H1 (cell line): Measurements from ENCODE around the gene TNXB. TPM values are rescaled to one million over a fixed set of nuclear protein-coding genes. Genes with fewer than 3 reads are reported as not detected.

ENCODE experiments used
- CTCF ChIA-PET: fragments of 300-600 bp; sonication (Branson Sonifier 250); formaldehyde crosslinking; loops from one replicate; lab custom pipeline; 2021; ENCODE audit not compliant: partially characterized antibody; lab: Charles Lee
- POLR2A ChIA-PET: fragments of 300-600 bp; sonication (Branson Sonifier 250); formaldehyde crosslinking; loops from one replicate; lab custom pipeline; 2021; ENCODE audit warnings: inconsistent platforms; ENCODE audit not compliant: partially characterized antibody; lab: Charles Lee
- DNase-seq, 2 experiments: peaks; one replicate each; pipeline versions ENCODE4 v3.0.0 to v3.0.0-alpha.2; 2010 to 2022; ENCODE audit warnings: low spot score in 2 of 2, low read depth in 1 of 2, mixed read lengths in 1 of 2
- FAIRE-seq: peaks from 2 replicates; lab custom pipeline; 2011; peaks lifted over from hg19 to GRCh38; lab: Jason Lieb, UNC
- H2AFZ ChIP-seq: 2 replicates; pipeline ENCODE4 v1.8.1; 2012; ENCODE audit warnings: low read length, inconsistent platforms
- H2AK5ac ChIP-seq: 2 replicates; pipeline ENCODE4 v1.6.1; 2013; ENCODE audit warnings: low read depth, low read length
- H2BK120ac ChIP-seq: replicated peaks from 2 replicates; pipeline ENCODE3; 2013; ENCODE audit warnings: low read depth, low read length, inconsistent platforms
- H2BK12ac ChIP-seq: 2 replicates; pipeline ENCODE4 v1.6.1; 2013; ENCODE audit warnings: low read depth, low read length
- H2BK15ac ChIP-seq: 2 replicates; pipeline ENCODE4 v1.6.1; 2013; ENCODE audit warnings: low read length
- H2BK20ac ChIP-seq: 2 replicates; pipeline ENCODE4 v1.6.1; 2013; ENCODE audit warnings: low read length
- H2BK5ac ChIP-seq: 2 replicates; pipeline ENCODE4 v1.6.1; 2013; ENCODE audit warnings: low read depth, low read length
- H3K14ac ChIP-seq: 2 replicates; pipeline ENCODE4 v1.6.1; 2013; ENCODE audit warnings: inconsistent platforms; ENCODE audit not compliant: insufficient read length
- H3K18ac ChIP-seq: 2 replicates; pipeline ENCODE4 v1.6.1; 2013; ENCODE audit warnings: low read length; ENCODE audit errors: extremely low read depth
- H3K23ac ChIP-seq: 2 replicates; pipeline ENCODE4 v1.6.1; 2013; ENCODE audit warnings: inconsistent platforms; ENCODE audit not compliant: insufficient read length
- H3K23me2 ChIP-seq: 2 replicates; pipeline ENCODE4 v1.6.1; 2013; ENCODE audit warnings: low read depth, low read length
- H3K27ac ChIP-seq: 2 replicates; pipeline ENCODE4 v1.6.1; 2011; ENCODE audit warnings: low read depth, low read length, inconsistent platforms
- H3K27me3 ChIP-seq, 4 experiments: replicated peaks in 1 of 4; 1 replicate in 1 of 4; 2 replicates in 3 of 4; pipeline versions ENCODE4 v1.6.1 to v1.8.1; 2011 to 2013; ENCODE audit warnings: low read length in 3 of 4, mild to moderate bottlenecking in 3 of 4, inconsistent platforms in 2 of 4, mixed read lengths in 2 of 4, moderate library complexity in 1 of 4; ENCODE audit not compliant: control insufficient read depth in 3 of 4, insufficient read depth in 3 of 4; ENCODE audit errors: extremely low read depth in 1 of 4
- H3K36me3 ChIP-seq, 4 experiments: 2 replicates each; pipeline versions ENCODE4 v1.6.1 to v1.8.1; 2011 to 2013; ENCODE audit warnings: mild to moderate bottlenecking in 4 of 4, low read length in 3 of 4, moderate library complexity in 2 of 4, control low read depth in 1 of 4, inconsistent platforms in 1 of 4; ENCODE audit not compliant: insufficient read depth in 4 of 4, control insufficient read depth in 2 of 4
- H3K4ac ChIP-seq: replicated peaks from 2 replicates; pipeline ENCODE3; 2013; ENCODE audit warnings: low read length, low read depth, mixed read lengths, inconsistent platforms; ENCODE audit not compliant: insufficient read length
- H3K4me1 ChIP-seq, 4 experiments: replicated peaks in 1 of 4; 1 replicate in 1 of 4; 2 replicates in 3 of 4; pipeline versions ENCODE4 v1.6.1 to v1.8.1; 2011 to 2013; ENCODE audit warnings: low read length in 3 of 4, inconsistent platforms in 2 of 4, mixed read lengths in 1 of 4; ENCODE audit not compliant: insufficient read depth in 4 of 4, control insufficient read depth in 3 of 4
- H3K4me2 ChIP-seq, 2 experiments: 2 replicates each; pipeline versions ENCODE4 v1.6.1 to v1.8.1; 2011 to 2013; ENCODE audit warnings: low read depth in 2 of 2, low read length in 2 of 2, control low read depth in 1 of 2, inconsistent platforms in 1 of 2, mild to moderate bottlenecking in 1 of 2; ENCODE audit not compliant: insufficient read depth in 1 of 2
- H3K4me3 ChIP-seq, 4 experiments: fragments of 200-600, 300-600 bp in 1 of 4; sonication (generic), shearing (Covaris generic), sonication (Bioruptor Twin) in 1 of 4; 2 replicates each; pipeline versions ENCODE4 v1.5.1 to v1.8.1; 2011 to 2016; ENCODE audit warnings: low read length in 4 of 4, low read depth in 3 of 4, control low read depth in 2 of 4, inconsistent platforms in 2 of 4, mild to moderate bottlenecking in 2 of 4, mixed read lengths in 1 of 4, moderate library complexity in 1 of 4; ENCODE audit not compliant: insufficient read depth in 2 of 4; ENCODE audit errors: extremely low read depth in 1 of 4
- H3K56ac ChIP-seq: replicated peaks from 2 replicates; pipeline ENCODE3; 2013; ENCODE audit warnings: low read depth, mild to moderate bottlenecking, mixed read lengths, low read length, inconsistent platforms; ENCODE audit not compliant: insufficient read length
- H3K79me1 ChIP-seq: 2 replicates; pipeline ENCODE4 v1.6.1; 2013; ENCODE audit warnings: low read depth, low read length, control low read depth
- H3K79me2 ChIP-seq, 2 experiments: 2 replicates each; pipeline versions ENCODE4 v1.6.1 to v1.8.1; 2012 to 2013; ENCODE audit warnings: low read length in 2 of 2, mild to moderate bottlenecking in 2 of 2, inconsistent platforms in 1 of 2; ENCODE audit not compliant: insufficient read depth in 2 of 2, control insufficient read depth in 1 of 2
- H3K9ac ChIP-seq, 4 experiments: replicated peaks in 1 of 4; 1 replicate in 1 of 4; 2 replicates in 3 of 4; pipeline versions ENCODE4 v1.6.1 to v1.8.1; 2011 to 2013; ENCODE audit warnings: low read depth in 3 of 4, low read length in 3 of 4, control low read depth in 2 of 4, mild to moderate bottlenecking in 2 of 4, moderate library complexity in 2 of 4, inconsistent platforms in 1 of 4; ENCODE audit errors: extremely low read depth in 1 of 4
- H3K9me3 ChIP-seq, 2 experiments: 2 replicates each; pipeline versions ENCODE4 v1.6.1 to v1.8.1; 2012 to 2013; ENCODE audit warnings: mild to moderate bottlenecking in 2 of 2, moderate library complexity in 2 of 2, control low read depth in 1 of 2, inconsistent platforms in 1 of 2, low read depth in 1 of 2, low read length in 1 of 2, mixed read lengths in 1 of 2; ENCODE audit not compliant: insufficient read depth in 2 of 2
- H4K20me1 ChIP-seq, 2 experiments: replicated peaks in 1 of 2; 2 replicates each; pipeline versions ENCODE3 to v1.8.1; 2011 to 2013; ENCODE audit warnings: inconsistent platforms in 2 of 2, low read length in 2 of 2, mild to moderate bottlenecking in 1 of 2; ENCODE audit not compliant: insufficient read depth in 2 of 2, control insufficient read depth in 1 of 2
- H4K5ac ChIP-seq: 2 replicates; pipeline ENCODE4 v1.6.1; 2013; ENCODE audit warnings: low read length, low read depth, mixed read lengths, inconsistent platforms; ENCODE audit not compliant: insufficient read length
- H4K8ac ChIP-seq: 2 replicates; pipeline ENCODE4 v1.8.0; 2013; ENCODE audit warnings: mild to moderate bottlenecking, moderate library complexity, low read length, inconsistent platforms; ENCODE audit not compliant: insufficient read depth; ENCODE audit errors: extremely low read depth
- H4K91ac ChIP-seq: replicated peaks from 2 replicates; pipeline ENCODE3; 2013; ENCODE audit warnings: low read length, mixed read lengths, inconsistent platforms; ENCODE audit not compliant: insufficient read length
- KDM1A ChIP-seq: fragments of 200-600, 300-600 bp; sonication (generic); IDR thresholded peaks from 2 replicates; pipeline ENCODE4 v1.7.1; 2016; ENCODE audit warnings: mild to moderate bottlenecking, low read length, borderline replicate concordance
- MAFK ChIP-seq: IDR thresholded peaks from 2 replicates; pipeline ENCODE4 v1.6.1; 2012; ENCODE audit warnings: low read depth, mild to moderate bottlenecking, improper control_type of control experiment, low read length
- WGBS, 2 experiments: shearing (Covaris generic) in 1 of 2; methylation state at CpG; one replicate each; pipeline versions ENCODE4 v1.1.6 to v1.1.7; 2013 to 2015; ENCODE audit warnings: low lambda C conversion rate in 2 of 2, mixed read lengths in 2 of 2, inconsistent platforms in 1 of 2, low coverage in 1 of 2, missing lambda C conversion rate in 1 of 2; ENCODE audit not compliant: insufficient replicate concordance in 2 of 2, insufficient coverage in 1 of 2, insufficient read length in 1 of 2; ENCODE audit errors: extremely low coverage in 1 of 2, missing lambda C conversion rate in 1 of 2; 5-methylcytosine and 5-hydroxymethylcytosine counted together
- polyA plus RNA-seq, 7 experiments: library from polyadenylated mRNA; depleted of rRNA in 3 of 7; stranded (reverse) in 5 of 7; unstranded in 2 of 7; fragments of >200 nt in 5 of 7; fragments of 200-250 nt in 2 of 7; gene quantifications; 1 replicate in 5 of 7; 2 replicates in 1 of 7; 4 replicates in 1 of 7; pipeline versions ENCODE4 v1.2.1 to v1.2.3, GENCODE V29; 2011 to 2013; ENCODE audit warnings: missing spikeins in 2 of 7, mixed read lengths in 2 of 7
- total RNA-seq: library from RNA; stranded (reverse); fragmentation: NEBNext Ultra II Directional; extraction: Animal tissue kit (Norgen Biotek cat#: 25700); gene quantifications from 2 replicates; pipeline ENCODE4 v1.2.1, GENCODE V29; 2021
- TF ChIP-seq, protein P1 (sequence below): IDR thresholded peaks from 2 replicates; pipeline ENCODE4 v1.6.1; 2011; ENCODE audit warnings: low read length, improper control_type of control experiment

Gene TNXB
- total and polyA plus RNA-seq, 2 of the 8 experiments (the other 6 are each of a cell fraction or from before 2014, with no cell fraction given) = 3.1 to 4.8 TPM

GRCh38 chr6:32107406-32107805, 1.7 kb downstream of the TNXB start:
- H3K4me2 ChIP-seq = peak overlapping the region in 1 of 2 experiments; percentile 4; a peak in 1 of 4 replicates
- peak overlapping the region; percentile 73 for H3K4ac ChIP-seq
- no peak overlapping the region; the same call in 1 of the 2 replicates for H2BK5ac ChIP-seq
- ChIA-PET POLR2A (interaction anchor here (1.0 to 3.1 kb wide), 5 partner anchors 9 to 60 kb away, joined by 3 to 10 read pairs (median 5); no protein-coding TSS in a partner anchor), CTCF (interaction anchor here (0.6 to 6.0 kb wide), 4 partner anchors 11 to 59 kb away, joined by 4 to 49 read pairs (median 11); no protein-coding TSS in a partner anchor)
- no peak overlapping the region for H4K5ac ChIP-seq
- TF ChIP-seq, protein P1, sequence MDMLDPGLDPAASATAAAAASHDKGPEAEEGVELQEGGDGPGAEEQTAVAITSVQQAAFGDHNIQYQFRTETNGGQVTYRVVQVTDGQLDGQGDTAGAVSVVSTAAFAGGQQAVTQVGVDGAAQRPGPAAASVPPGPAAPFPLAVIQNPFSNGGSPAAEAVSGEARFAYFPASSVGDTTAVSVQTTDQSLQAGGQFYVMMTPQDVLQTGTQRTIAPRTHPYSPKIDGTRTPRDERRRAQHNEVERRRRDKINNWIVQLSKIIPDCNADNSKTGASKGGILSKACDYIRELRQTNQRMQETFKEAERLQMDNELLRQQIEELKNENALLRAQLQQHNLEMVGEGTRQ = no peak
- TF ChIP-seq KDM1A (no peak), MAFK (no peak)
- H3K27ac ChIP-seq = no peak overlapping the region
- no peak for DNase-seq
- H3K56ac ChIP-seq = no peak overlapping the region
- H3K36me3 ChIP-seq = no peaks in the 10 kb centered on the region
- no peaks in the 10 kb centered on the region for H3K9me3 ChIP-seq
- H2AK5ac ChIP-seq = 0 out of 2 replicates have a peak overlapping the region, but pooled peaks have one; percentile 13
- H3K79me2 ChIP-seq = no peaks in the 10 kb centered on the region
- no peak overlapping the region for H2AFZ ChIP-seq
- no peak overlapping the region for H4K8ac ChIP-seq
- peaks cover 2 to 13% (median 7%) of the 10 kb centered on the region in 4 experiments for H3K4me1 ChIP-seq
- H3K27me3 ChIP-seq = peaks cover 0 to 11% (median 6%) of the 10 kb centered on the region in 4 experiments; a peak in 5 of 7 replicates
- no peak overlapping the region for H3K4me3 ChIP-seq
- no peak overlapping the region for H3K23ac ChIP-seq
- H2BK12ac ChIP-seq = no peak overlapping the region
- H4K20me1 ChIP-seq = peaks cover 3 to 4% of the 10 kb centered on the region in 2 experiments
- H3K9ac ChIP-seq = no peak overlapping the region
- WGBS, 2 experiments = 83% methylated on average over 1 of the region's 1 CpG; no CpG with 5 or more reads in 1 of the 2 experiments
- H2BK20ac ChIP-seq = no peak overlapping the region
- H3K23me2 ChIP-seq = 0 out of 2 replicates have a peak, but pooled peaks cover 2% of the 10 kb centered on the region
- no peaks in the 10 kb centered on the region for H3K79me1 ChIP-seq
- no peak overlapping the region for H3K14ac ChIP-seq
- H3K18ac ChIP-seq = no peak overlapping the region
- no peak for FAIRE-seq
- no peak overlapping the region for H4K91ac ChIP-seq
- H2BK15ac ChIP-seq = no peak overlapping the region
- no peak overlapping the region for H2BK120ac ChIP-seq
